ENCODE data around the gene CENPE.

GRCh38 chr4:103089481-103089880 lies 108.7 kb downstream of the CENPE start:
- TF ChIP-seq CTCF (IDR thresholded peaks at IDR 0.05; ENCODE audit: low read depth, low read length, poor library complexity, severe bottlenecking) (no peak), EZH2phosphoT487 (IDR thresholded peaks at IDR 0.05; ENCODE audit: borderline replicate concordance, low read length) (no peak)
